CD4-positive, CD25-positive, alpha-beta regulatory T cell (primary cell): ENCODE results near the gene NBAS. TPM values are rescaled to one million over a fixed set of nuclear protein-coding genes. Genes with fewer than 3 reads are reported as not detected.

ENCODE experiments used
- ATAC-seq, 2 donors: fragments of 150-1000 bp; cut with Tn5 transposase; one replicate each; pipeline ENCODE4 v1.10.0; 2021; ENCODE audit warnings: low read depth in 2 of 2, moderate number of reproducible peaks in 2 of 2, moderate library complexity in 1 of 2
- DNase-seq, 3 donors: peaks; one replicate each; pipeline versions ENCODE4 v3.0.0 to v3.0.0-alpha.2; 2012 to 2022; ENCODE audit warnings: mixed read lengths in 1 of 3
- H3K27ac ChIP-seq: one replicate; pipeline ENCODE4 v1.7.0; 2013; ENCODE audit warnings: mild to moderate bottlenecking, low read length; ENCODE audit not compliant: insufficient read depth, poor library complexity, severe bottlenecking
- H3K27me3 ChIP-seq: one replicate; pipeline ENCODE4 v1.7.0; 2013; ENCODE audit warnings: low read length; ENCODE audit not compliant: control insufficient read depth, insufficient read depth
- H3K36me3 ChIP-seq: one replicate; pipeline ENCODE4 v1.7.0; 2013; ENCODE audit warnings: mild to moderate bottlenecking, low read length, moderate library complexity; ENCODE audit not compliant: control insufficient read depth, insufficient read depth
- H3K4me1 ChIP-seq: 2 replicates; pipeline ENCODE4 v1.7.0; 2013; ENCODE audit warnings: mild to moderate bottlenecking, low read length; ENCODE audit not compliant: insufficient read depth, control insufficient read depth, poor library complexity, severe bottlenecking
- H3K4me3 ChIP-seq: one replicate; pipeline ENCODE4 v1.7.0; 2013; ENCODE audit warnings: low read depth, mild to moderate bottlenecking, low read length, moderate library complexity
- H3K9me3 ChIP-seq, 2 experiments: 1 replicate in 1 of 2; 2 replicates in 1 of 2; pipeline ENCODE4 v1.7.0; 2013; ENCODE audit warnings: low read length in 2 of 2, mild to moderate bottlenecking in 1 of 2, moderate library complexity in 1 of 2; ENCODE audit not compliant: control insufficient read depth in 2 of 2
- H3K27ac Mint-ChIP-seq, 3 donors: one replicate each; pipeline ENCODE4 v1.8.0; 2020 to 2022; ENCODE audit warnings: mild to moderate bottlenecking in 3 of 3, mixed read lengths in 3 of 3, moderate library complexity in 2 of 3
- H3K27me3 Mint-ChIP-seq: one replicate; pipeline ENCODE4 v1.8.0; 2022; ENCODE audit warnings: mild to moderate bottlenecking, mixed read lengths
- H3K36me3 Mint-ChIP-seq: one replicate; pipeline ENCODE4 v1.8.0; 2020; ENCODE audit warnings: mixed read lengths
- H3K4me1 Mint-ChIP-seq, 4 donors: one replicate each; pipeline ENCODE4 v1.8.0; 2020 to 2022; ENCODE audit warnings: mixed read lengths in 4 of 4, mild to moderate bottlenecking in 1 of 4
- H3K4me3 Mint-ChIP-seq, 4 donors: one replicate each; pipeline ENCODE4 v1.8.0; 2020 to 2022; ENCODE audit warnings: mild to moderate bottlenecking in 4 of 4, mixed read lengths in 4 of 4, moderate library complexity in 3 of 4
- H3K9me3 Mint-ChIP-seq, 7 donors: one replicate each; pipeline ENCODE4 v1.8.0; 2020 to 2022; ENCODE audit warnings: mixed read lengths in 7 of 7, mild to moderate bottlenecking in 3 of 7, moderate library complexity in 2 of 7
- polyA plus RNA-seq, 4 donors: library from polyadenylated mRNA; unstranded; fragments of 300-500 nt; fragmentation: Illumina TruSeq; gene quantifications; one replicate each; pipeline ENCODE4 v1.2.3, GENCODE V29; 2021
- total RNA-seq: library from RNA; stranded (reverse); gene quantifications from one replicate; pipeline ENCODE4 v1.2.3, GENCODE V29; 2022

The NBAS gene
- total and polyA plus RNA-seq, 5 donors from 2014 or later, result 18.5 to 31.9 (median 19.5) TPM

- Mint-ChIP-seq H3K4me3 (peak overlapping the region; percentile 99 to 100 (median 100)), H3K27me3 (peaks cover 6% of the 10 kb centered on the region), H3K4me1 (peaks cover 21 to 48% (median 34%) of the 10 kb centered on the region in 4 donors), H3K27ac (peak overlapping the region; percentile 63 to 99 (median 66)), H3K36me3 (no peaks in the 10 kb centered on the region), H3K9me3 (no peaks in the 10 kb centered on the region)
- Histone ChIP-seq H3K4me1 (peaks cover 18% of the 10 kb centered on the region), H3K36me3 (no peaks in the 10 kb centered on the region), H3K9me3 (no peaks in the 10 kb centered on the region), H3K27ac (no peak overlapping the region), H3K27me3 (no peaks in the 10 kb centered on the region), H3K4me3 (peak overlapping the region; percentile 95)
- no peak for ATAC-seq
- DNase-seq, result no peak
Measured at GRCh38 chr2:15562354-15563031, 1.4 kb upstream of the NBAS start.

GRCh38 chr2:15561574-15562344 is 625 bp upstream of the NBAS start:
- no peaks in the 10 kb centered on the region for H3K36me3 ChIP-seq
- no peaks in the 10 kb centered on the region for H3K36me3 Mint-ChIP-seq
- H3K4me1 Mint-ChIP-seq, result peaks cover 21 to 48% (median 34%) of the 10 kb centered on the region in 4 donors

GRCh38 chr2:15560140-15560987 is 770 bp downstream of the NBAS start:
- H3K36me3 Mint-ChIP-seq, result peaks cover 4% of the 10 kb centered on the region
- H3K4me3 Mint-ChIP-seq, result peak overlapping the region; percentile 99 to 100 (median 100)
- H3K4me1 Mint-ChIP-seq, result peaks cover 21 to 48% (median 36%) of the 10 kb centered on the region in 4 donors
- ATAC-seq (peak; percentile 10 to 35), DNase-seq (peak in 1 of 3 donors; percentile 37)
- H3K4me1 ChIP-seq, result peaks cover 18% of the 10 kb centered on the region
- peak overlapping the region; percentile 57 for H3K27ac ChIP-seq
- H3K27me3 Mint-ChIP-seq, result peaks cover 6% of the 10 kb centered on the region
- H3K36me3 ChIP-seq, result peaks cover 7% of the 10 kb centered on the region
- H3K9me3 Mint-ChIP-seq, result no peaks in the 10 kb centered on the region
- no peaks in the 10 kb centered on the region for H3K9me3 ChIP-seq
- peak overlapping the region; percentile 95 for H3K4me3 ChIP-seq
- H3K27me3 ChIP-seq, result no peaks in the 10 kb centered on the region
- peak overlapping the region; percentile 20 to 99 (median 99) for H3K27ac Mint-ChIP-seq

More at GRCh38 chr2:15561574-15562344, 625 bp upstream of the NBAS start:
- peaks cover 6% of the 10 kb centered on the region for H3K27me3 Mint-ChIP-seq
- H3K27ac Mint-ChIP-seq, result peak overlapping the region; percentile 98 to 99 (median 99)
- Histone ChIP-seq H3K27ac (peak overlapping the region; percentile 57), H3K4me1 (peaks cover 18% of the 10 kb centered on the region), H3K9me3 (no peaks in the 10 kb centered on the region), H3K4me3 (peak overlapping the region; percentile 95), H3K27me3 (no peaks in the 10 kb centered on the region)
- DNase-seq (peak in 2 of 3 donors; percentile 45 to 49), ATAC-seq (peak; percentile 17 to 29)
- no peaks in the 10 kb centered on the region for H3K9me3 Mint-ChIP-seq
- peak overlapping the region; percentile 99 to 100 (median 100) for H3K4me3 Mint-ChIP-seq

- H3K36me3 Mint-ChIP-seq, result peaks cover 7% of the 10 kb centered on the region
- Histone ChIP-seq H3K4me1 (peaks cover 18% of the 10 kb centered on the region), H3K27me3 (no peaks in the 10 kb centered on the region), H3K9me3 (no peaks in the 10 kb centered on the region), H3K27ac (no peak overlapping the region), H3K36me3 (peaks cover 13% of the 10 kb centered on the region), H3K4me3 (peak overlapping the region; percentile 95)
- H3K4me1 Mint-ChIP-seq, result peaks cover 21 to 52% (median 38%) of the 10 kb centered on the region in 4 donors
- no peak for ATAC-seq
- DNase-seq, result no peak
- peak overlapping the region; percentile 69 to 100 (median 96) for H3K4me3 Mint-ChIP-seq
- H3K27ac Mint-ChIP-seq, result peak overlapping the region in 2 of 3 donors; percentile 18 to 99
- H3K9me3 Mint-ChIP-seq, result no peaks in the 10 kb centered on the region
- peaks cover 6% of the 10 kb centered on the region for H3K27me3 Mint-ChIP-seq
Measured at GRCh38 chr2:15559379-15560139, 1.6 kb downstream of the NBAS start.

- peaks cover 15% of the 10 kb centered on the region for H3K36me3 Mint-ChIP-seq
- peaks cover 21 to 54% (median 39%) of the 10 kb centered on the region in 4 donors for H3K4me1 Mint-ChIP-seq
Measured at GRCh38 chr2:15557887-15558311, 3.2 kb downstream of the NBAS start.

GRCh38 chr2:15556311-15556930 is 4.7 kb downstream of the NBAS start:
- Histone ChIP-seq H3K4me3 (no peak overlapping the region), H3K4me1 (peaks cover 9% of the 10 kb centered on the region), H3K9me3 (no peaks in the 10 kb centered on the region), H3K27me3 (no peaks in the 10 kb centered on the region), H3K36me3 (peaks cover 39% of the 10 kb centered on the region), H3K27ac (no peak overlapping the region)
- ATAC-seq (no peak), DNase-seq (no peak)
- H3K4me3 Mint-ChIP-seq, result no peak overlapping the region
- H3K27ac Mint-ChIP-seq, result peak overlapping the region in 1 of 3 donors; percentile 45
- H3K36me3 Mint-ChIP-seq, result peaks cover 23% of the 10 kb centered on the region
- H3K27me3 Mint-ChIP-seq, result no peaks in the 10 kb centered on the region
- peaks cover 14 to 51% (median 32%) of the 10 kb centered on the region in 4 donors for H3K4me1 Mint-ChIP-seq
- no peaks in the 10 kb centered on the region for H3K9me3 Mint-ChIP-seq

More at GRCh38 chr2:15557887-15558311, 3.2 kb downstream of the NBAS start:
- H3K27me3 ChIP-seq, result no peaks in the 10 kb centered on the region
- H3K4me1 ChIP-seq, result peaks cover 18% of the 10 kb centered on the region
- ATAC-seq, result no peak
- H3K36me3 ChIP-seq, result peaks cover 29% of the 10 kb centered on the region
- Mint-ChIP-seq H3K4me3 (peak overlapping the region in 1 of 4 donors; percentile 40), H3K9me3 (no peaks in the 10 kb centered on the region), H3K27me3 (no peaks in the 10 kb centered on the region), H3K27ac (no peak overlapping the region)
- no peak overlapping the region for H3K27ac ChIP-seq
- H3K4me3 ChIP-seq, result no peak overlapping the region
- no peaks in the 10 kb centered on the region for H3K9me3 ChIP-seq
- no peak for DNase-seq
